GM12873 (cell line): ENCODE results near the gene CD6.

ENCODE experiments used
- CTCF ChIP-seq: IDR thresholded peaks from 2 replicates; pipeline ENCODE4 v1.5.1; 2012; ENCODE audit warnings: low read depth, mild to moderate bottlenecking, moderate library complexity, low read length, control low read depth; ENCODE audit not compliant: insufficient read depth; ENCODE audit errors: missing control alignments

The CD6 gene

GRCh38 chr11:60970369-60970774 lies 1.1 kb upstream of the CD6 start:
- peak; percentile 96 for TF ChIP-seq CTCF

GRCh38 chr11:60970890-60971289 lies 590 bp upstream of the CD6 start:
- TF ChIP-seq CTCF, result no peak

GRCh38 chr11:60972182-60973030 lies 926 bp downstream of the CD6 start:
- TF ChIP-seq CTCF, result no peak

- TF ChIP-seq CTCF, result no peak
Observed at GRCh38 chr11:60973699-60974098, 2.2 kb downstream of the CD6 start.

GRCh38 chr11:60974726-60975125 lies 3.2 kb downstream of the CD6 start:
- TF ChIP-seq CTCF, result no peak

GRCh38 chr11:60977224-60977623 lies 5.7 kb downstream of the CD6 start:
- TF ChIP-seq CTCF, result no peak

- TF ChIP-seq CTCF, result no peak
Observed at GRCh38 chr11:60977836-60978235, 6.4 kb downstream of the CD6 start.
